ENCODE measurements around the gene TBCD. TPM values are rescaled to one million over a fixed set of nuclear protein-coding genes. Genes with fewer than 3 reads are reported as not detected.

Gene TBCD
- total RNA-seq, 1 donor from 2014 or later: 104 TPM

- no peak overlapping the region for H3K4me3 Mint-ChIP-seq
- peaks cover 6% of the 10 kb centered on the region for H3K4me1 Mint-ChIP-seq (ENCODE audit: unreplicated experiment)
- peaks cover 28% of the 10 kb centered on the region for H3K36me3 Mint-ChIP-seq
- H3K9me3 Mint-ChIP-seq: peaks cover 5% of the 10 kb centered on the region
- peak; percentile 44 for DNase-seq (ENCODE audit: extremely low spot score, unreplicated experiment)
- no peaks in the 10 kb centered on the region for H3K27me3 Mint-ChIP-seq
- no peak for TF ChIP-seq CTCF (conservative IDR thresholded peaks at IDR 0.05)
- no peak overlapping the region for H3K27ac Mint-ChIP-seq
These were observed 187.8 kb downstream of the TBCD start for GRCh38 chr17:82939621-82940135.

- Mint-ChIP-seq H3K27ac (no peak overlapping the region), H3K36me3 (peaks cover 36% of the 10 kb centered on the region), H3K4me3 (no peak overlapping the region), H3K9me3 (peaks cover 12% of the 10 kb centered on the region), H3K4me1 (ENCODE audit: unreplicated experiment) (peaks cover 6% of the 10 kb centered on the region), H3K27me3 (no peaks in the 10 kb centered on the region)
- TF ChIP-seq CTCF (conservative IDR thresholded peaks at IDR 0.05): no peak
- DNase-seq (ENCODE audit: extremely low spot score, unreplicated experiment): peak; percentile 51
These were observed 188.6 kb downstream of the TBCD start for GRCh38 chr17:82940226-82941020.

GRCh38 chr17:82941021-82942001, 189.4 kb downstream of the TBCD start:
- DNase-seq (ENCODE audit: extremely low spot score, unreplicated experiment): peak; percentile 64
- no peak for TF ChIP-seq CTCF (conservative IDR thresholded peaks at IDR 0.05)
- no peak overlapping the region for H3K27ac Mint-ChIP-seq
- H3K27me3 Mint-ChIP-seq: no peaks in the 10 kb centered on the region
- peaks cover 18% of the 10 kb centered on the region for H3K9me3 Mint-ChIP-seq
- H3K4me1 Mint-ChIP-seq (ENCODE audit: unreplicated experiment): peaks cover 6% of the 10 kb centered on the region
- no peak overlapping the region for H3K4me3 Mint-ChIP-seq
- H3K36me3 Mint-ChIP-seq: peaks cover 40% of the 10 kb centered on the region

GRCh38 chr17:82942166-82943130, 190.6 kb downstream of the TBCD start:
- Mint-ChIP-seq H3K36me3 (peaks cover 46% of the 10 kb centered on the region), H3K27me3 (no peaks in the 10 kb centered on the region), H3K4me1 (ENCODE audit: unreplicated experiment) (peaks cover 6% of the 10 kb centered on the region), H3K4me3 (no peak overlapping the region), H3K9me3 (peaks cover 18% of the 10 kb centered on the region), H3K27ac (no peak overlapping the region)
- TF ChIP-seq CTCF (conservative IDR thresholded peaks at IDR 0.05): no peak
- DNase-seq (ENCODE audit: extremely low spot score, unreplicated experiment): peak; percentile 58

GRCh38 chr17:82943339-82943738, 191.5 kb downstream of the TBCD start:
- TF ChIP-seq CTCF (conservative IDR thresholded peaks at IDR 0.05): no peak
- Mint-ChIP-seq H3K4me1 (ENCODE audit: unreplicated experiment) (peaks cover 6% of the 10 kb centered on the region), H3K27ac (no peak overlapping the region), H3K9me3 (peaks cover 23% of the 10 kb centered on the region), H3K36me3 (peaks cover 52% of the 10 kb centered on the region), H3K27me3 (no peaks in the 10 kb centered on the region), H3K4me3 (no peak overlapping the region)
- peak; percentile 31 for DNase-seq (ENCODE audit: extremely low spot score, unreplicated experiment)

All from type B pancreatic cell (in vitro differentiated cells).